GM10847 (cell line): ENCODE data around the gene GRK1.

Experiments used
- POLR2A ChIP-seq: IDR thresholded peaks from 2 replicates; pipeline ENCODE4 v1.6.1; 2011; ENCODE audit not compliant: insufficient read length; ENCODE audit errors: extremely low read depth

The GRK1 gene

DNA sequence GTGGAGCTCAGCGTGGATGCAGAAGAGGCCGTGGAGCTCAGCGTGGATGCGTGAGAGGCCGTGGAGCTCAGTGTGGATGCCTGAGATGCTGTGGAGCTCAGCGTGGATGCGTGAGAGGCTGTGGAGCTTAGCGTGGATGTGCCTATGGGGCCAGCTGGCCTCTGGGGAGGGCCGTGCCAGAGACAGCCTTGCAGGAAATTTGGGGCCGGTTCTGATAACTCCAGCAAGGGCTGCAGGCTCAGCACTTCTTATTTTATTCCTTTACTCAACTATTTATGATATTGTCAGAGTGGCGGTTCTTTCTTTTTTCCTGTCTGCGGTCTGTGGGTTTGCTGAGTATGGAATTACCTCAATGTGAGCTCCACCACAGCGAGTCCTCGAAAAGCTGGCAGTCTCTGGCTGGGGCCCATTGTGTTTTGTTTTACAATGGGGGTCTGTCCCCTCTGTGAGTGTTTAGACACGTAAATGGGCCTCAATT, 74.2 kb downstream of the GRK1 start:
- no peak for TF ChIP-seq POLR2A

DNA sequence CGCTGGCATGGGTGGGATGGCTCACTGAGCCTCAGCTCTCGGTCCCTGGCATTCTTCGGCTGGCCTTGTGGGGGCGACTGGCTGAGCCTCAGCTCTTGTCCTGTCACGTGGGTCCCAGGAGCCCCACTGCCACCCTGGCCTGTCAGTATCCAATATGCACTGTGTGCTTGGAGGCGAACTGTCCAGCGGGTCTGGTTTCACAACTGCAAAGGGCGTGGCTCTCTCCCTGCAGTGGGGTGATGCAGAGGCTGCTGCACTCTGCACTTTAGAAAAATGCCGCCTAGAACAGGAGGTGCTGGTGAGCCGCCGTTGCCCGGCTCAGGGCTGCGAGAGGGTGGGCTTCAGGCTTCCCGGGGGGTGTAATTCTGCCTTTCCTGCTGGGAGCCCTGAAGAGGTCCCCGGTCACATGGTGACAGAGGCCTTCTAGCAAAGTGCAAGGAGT, 75.0 kb downstream of the GRK1 start:
- no peak for TF ChIP-seq POLR2A

DNA sequence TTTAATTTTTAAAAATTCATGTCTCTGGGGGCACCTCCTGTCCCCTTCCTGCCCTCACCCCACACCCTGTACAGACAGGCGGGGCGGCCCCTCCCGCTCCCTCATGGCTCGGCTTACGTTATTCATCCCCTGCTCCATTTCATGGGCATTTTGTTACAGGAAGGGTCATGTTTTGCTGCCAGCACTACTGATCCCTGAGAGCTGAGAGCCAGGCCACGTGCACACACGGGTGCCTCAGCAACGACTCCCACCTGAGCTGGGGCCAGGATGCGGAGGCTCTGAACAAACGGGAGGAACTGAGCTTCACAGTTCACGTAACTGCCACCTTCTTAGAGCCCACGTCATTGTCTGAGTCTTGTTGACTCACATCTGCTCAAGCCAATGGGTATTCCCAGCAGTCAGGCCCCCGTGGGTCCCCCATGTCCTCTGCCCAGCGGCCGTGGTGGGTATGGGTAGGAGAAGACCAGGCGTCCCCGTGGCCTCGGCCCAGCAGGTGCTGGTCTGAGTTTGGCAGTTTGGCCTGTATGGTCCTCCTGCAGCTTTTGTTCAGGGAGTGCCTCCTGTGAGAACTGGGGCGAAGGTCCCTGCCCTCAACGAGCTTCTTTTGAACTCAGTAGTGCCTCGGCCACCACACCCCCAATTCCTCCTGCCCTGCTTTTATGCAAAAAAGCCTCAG, 75.6 kb downstream of the GRK1 start:
- TF ChIP-seq POLR2A = no peak

DNA sequence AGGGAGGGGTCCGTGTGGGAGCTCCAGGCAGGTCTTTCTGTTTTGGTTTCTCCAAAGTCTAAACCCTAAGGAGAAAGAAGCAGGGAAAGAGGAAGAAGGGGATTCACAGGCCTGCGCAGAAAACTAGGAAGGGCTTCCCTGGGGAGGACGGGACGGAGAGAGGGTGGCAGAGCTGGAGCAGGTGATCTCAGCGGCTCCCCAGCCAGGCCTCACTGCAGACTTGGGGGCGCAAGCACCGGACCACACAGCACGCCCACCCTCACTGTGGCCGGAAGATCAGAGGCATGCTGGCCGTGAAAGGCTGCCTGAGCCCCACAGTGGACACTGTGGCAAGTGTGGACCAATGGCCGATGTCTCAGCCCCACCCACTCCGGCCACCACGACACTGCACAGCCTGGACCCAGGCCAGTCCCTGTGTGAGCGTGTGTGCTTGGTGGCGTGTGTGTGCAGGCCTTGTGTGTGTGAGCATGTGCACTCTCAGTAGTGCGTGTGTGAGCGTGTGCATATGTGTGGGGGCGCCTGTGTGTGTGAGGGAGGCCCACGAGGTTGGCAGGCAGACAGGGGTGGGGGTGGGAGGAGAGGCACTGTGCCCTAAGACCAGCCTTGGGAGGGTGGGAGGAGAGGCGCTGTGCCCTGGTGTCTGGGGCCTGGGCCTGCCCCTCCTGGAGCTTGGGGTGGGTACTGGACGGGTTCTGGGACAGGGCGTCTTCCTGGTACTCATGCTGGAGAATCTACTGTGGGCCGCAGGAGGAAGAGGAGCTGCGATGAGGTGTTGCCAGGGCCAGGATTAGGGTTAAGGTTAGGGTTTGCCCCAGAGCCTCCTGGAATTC, 76.6 kb downstream of the GRK1 start:
- TF ChIP-seq POLR2A = no peak

DNA sequence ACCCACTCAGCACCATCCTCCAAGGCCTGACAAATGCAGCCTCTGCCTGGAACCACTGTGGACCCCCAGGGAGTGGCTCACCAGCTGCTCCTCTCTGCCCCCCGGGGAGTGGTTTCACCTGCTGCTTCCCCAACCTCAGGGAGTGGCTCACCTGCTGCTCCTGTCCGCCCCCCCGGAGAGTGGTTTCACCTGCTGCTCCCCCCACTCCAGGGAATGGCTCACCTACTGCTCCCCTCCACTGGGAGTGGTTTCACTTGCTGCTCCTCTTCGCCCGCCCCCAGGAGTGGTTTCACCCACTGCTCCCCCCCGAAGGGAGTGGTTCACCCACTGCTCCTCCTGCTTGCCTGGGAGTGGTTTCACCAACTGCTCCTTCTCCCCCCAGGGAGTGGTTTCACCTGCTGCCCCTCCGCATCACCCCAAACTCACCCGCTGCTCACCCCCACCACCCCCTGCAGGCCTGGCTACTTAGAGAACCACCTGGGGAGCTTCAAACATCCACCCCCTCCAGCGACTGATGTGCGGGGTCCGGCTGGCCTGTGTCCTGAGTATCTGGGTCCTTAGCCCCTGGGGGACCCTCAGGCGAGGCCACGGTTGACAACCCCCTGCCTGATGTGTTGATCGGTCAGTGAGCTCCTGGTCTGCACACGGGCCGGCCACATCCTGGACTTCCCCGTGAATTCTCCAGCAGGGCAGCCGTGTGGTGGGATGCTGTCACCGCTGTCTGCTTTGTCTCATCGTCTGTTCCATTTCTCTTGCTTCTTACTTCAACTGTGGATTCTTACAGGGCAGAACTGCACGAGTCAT, 77.4 kb downstream of the GRK1 start:
- TF ChIP-seq POLR2A = no peak

DNA sequence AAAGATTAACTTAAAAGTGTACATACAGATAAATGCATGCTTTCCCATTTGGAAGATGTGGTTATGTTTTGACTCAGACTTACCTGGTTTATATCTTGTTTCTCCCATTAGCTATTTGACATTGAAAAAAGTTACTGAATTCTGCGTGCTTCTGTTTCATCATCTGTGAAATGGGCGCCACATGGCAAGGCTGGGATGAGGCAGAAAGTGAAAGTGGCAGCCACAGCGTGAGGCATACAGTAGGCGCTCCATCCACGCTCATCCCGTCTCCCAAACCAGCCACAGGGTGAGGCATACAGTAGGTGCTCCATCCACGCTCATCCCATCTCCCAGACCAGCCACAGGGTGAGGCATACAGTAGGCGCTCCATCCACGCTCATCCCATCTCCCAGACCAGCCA, 78.0 kb downstream of the GRK1 start:
- TF ChIP-seq POLR2A = no peak

DNA sequence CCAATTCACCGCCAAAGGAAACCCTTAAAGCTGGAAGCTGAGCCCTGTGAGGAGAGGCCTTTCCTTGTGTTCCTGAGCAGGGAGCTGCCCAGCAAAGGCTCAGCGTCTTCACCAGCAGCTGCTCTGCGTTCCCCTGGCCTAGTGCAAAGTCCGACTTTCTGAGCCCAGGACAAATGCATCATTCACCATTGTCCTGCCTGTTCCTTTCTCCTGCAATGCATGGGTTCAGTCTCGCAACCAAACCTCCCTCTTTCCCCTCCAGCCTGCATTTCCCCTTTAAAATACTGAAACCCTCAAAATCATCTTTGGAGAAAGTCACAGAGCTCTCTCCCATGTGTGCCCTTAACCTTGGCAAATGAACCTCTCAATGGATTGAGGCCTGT, 79.1 kb downstream of the GRK1 start:
- TF ChIP-seq POLR2A = no peak

DNA sequence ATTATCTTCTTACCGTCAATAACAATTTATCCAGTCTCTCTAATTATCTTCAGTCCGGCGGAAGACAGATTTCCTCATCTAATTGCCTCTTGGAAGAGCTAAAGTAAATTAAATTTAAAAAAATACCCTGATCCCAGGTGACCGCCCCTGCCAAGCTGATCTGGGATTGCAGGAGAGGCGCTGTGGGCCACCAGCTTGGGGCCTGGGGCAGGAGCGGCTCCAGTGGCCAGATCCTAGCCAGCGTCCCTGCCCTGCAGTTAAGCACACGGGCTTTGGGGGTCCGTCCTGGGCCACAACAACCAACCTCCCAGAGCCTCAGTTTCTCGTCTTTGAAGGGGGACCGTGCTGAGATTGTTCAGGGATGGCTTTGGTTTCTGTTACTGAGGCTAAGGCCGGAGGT, 79.7 kb downstream of the GRK1 start:
- no peak for TF ChIP-seq POLR2A

DNA sequence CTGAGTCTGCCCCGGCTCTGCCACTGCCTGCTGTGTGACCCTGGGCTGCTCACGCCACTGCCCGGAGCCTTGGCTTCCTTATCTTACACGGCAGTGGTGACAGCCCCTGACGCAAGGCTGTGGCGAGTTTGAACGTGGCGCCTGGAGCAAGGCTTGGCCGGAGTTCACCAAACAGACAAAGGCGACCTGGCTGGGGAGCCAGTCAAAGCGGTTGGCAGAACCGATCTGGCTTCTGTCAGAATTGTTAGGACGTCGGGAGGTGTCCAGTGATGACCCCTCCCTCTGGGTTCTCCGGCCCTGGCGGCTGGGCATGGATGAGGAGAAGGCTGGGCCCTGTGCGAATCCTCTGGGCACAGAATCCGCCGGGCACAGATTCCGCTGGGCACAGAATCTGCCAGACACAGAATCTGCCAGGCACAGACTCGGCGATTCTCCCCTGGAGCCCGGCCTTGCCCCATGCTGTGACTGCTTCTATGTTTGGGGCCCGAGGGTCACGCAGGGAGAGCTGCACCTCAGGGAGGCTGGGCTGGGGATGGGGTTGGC, 80.3 kb downstream of the GRK1 start:
- TF ChIP-seq POLR2A = no peak

DNA sequence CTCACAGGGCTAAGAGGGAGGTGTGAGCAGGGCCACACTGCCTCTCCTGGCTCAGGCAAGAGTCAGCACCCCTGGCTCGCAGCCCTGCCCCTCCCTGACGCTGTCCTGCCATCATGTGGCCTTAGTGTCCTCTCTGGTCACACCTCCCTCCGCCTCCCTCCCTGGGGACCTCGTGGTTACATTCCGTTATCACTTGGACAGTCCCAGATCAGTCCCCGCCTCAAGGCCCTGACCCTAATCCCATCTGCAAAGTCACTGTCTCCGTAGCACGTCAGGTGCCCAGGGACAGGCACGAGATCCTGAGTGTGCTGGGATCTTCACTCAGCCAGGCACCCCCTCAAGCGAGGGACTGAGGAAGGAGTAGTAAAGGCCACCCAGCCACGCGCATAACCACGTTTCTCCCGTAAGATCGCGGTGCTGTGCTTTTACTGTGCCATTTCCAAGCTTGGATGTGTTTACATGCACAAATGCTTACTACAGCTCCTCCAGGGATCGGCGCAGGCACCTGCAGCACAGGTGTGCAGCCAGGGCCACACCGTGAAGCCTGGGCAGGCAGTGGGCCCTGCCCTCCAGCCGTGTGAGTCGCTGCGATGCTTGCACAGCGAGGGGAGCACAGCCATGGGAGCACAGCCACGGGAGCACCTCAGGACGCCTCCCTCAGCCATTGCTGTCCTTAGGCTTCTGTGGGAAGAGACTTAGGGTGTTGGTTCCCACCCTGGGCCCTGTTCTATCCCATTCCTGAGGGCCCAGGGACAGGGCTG, 81.3 kb downstream of the GRK1 start:
- TF ChIP-seq POLR2A = no peak

DNA sequence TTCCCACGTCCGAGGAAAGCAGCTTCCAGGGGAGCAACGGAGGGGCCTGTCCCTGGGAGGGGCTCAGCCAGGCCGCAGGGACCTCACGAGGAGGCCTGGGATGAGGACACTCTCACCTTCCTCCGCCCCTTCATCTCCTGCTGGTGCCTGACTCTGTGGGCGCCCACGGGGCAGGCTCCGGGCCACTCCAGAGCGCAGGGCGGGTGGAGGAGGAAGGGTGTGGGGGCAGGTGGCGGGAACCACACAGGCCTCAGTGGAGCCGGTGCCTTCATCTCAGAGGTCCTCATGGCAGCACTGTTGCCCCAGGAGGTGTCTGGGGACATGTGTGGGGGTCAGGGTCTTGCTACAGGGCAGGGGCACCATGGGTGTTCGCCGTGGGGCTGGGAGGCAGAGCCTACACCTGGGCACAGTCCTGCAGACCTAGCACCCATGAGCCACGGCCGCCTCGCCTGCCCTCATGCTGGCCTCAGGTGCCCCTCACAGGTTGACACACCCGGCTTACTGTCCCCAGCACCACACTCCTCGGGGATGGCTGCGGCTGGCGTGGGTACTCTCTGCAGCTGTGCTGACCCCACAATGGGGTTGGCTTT, 81.9 kb downstream of the GRK1 start:
- no peak for TF ChIP-seq POLR2A

DNA sequence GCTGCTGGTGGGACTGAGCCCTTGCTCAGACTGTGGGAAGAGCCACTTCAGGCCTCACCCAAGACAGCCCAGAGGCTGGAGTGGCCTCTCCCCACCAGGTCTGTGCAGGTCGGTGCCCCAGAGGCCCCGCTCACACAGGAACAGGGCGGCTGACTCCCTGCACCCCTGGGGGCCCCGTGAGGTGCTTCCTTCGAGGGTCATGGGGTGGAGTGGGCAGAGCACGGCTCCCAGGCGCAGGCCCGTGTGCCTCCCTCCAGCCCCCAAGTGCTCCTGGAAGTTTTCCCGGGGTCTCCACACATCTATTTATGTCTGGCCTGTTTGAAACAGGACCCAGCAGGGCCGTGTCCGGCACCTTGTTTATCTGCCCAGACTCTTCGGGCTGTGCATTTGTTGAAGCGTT, 82.5 kb downstream of the GRK1 start:
- TF ChIP-seq POLR2A = no peak

DNA sequence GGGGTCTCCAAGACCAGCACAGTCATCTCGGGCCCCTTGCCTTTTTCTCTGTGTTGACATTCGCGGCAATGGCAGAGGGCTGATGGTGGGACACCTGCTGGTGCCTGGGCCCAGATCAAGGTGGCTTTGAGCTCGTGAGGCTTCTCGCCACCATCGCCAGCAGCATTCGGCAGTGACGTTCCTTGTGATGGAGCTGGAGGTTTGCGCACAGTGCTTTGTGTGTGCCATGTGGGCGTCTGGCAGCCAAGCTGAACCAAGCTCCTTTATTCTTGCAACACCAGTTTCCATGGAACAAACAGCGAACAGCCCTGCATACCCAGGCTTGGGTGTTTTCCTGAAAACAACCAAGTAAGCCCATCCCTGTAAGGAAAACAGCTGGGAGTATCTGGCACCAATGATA, 82.9 kb downstream of the GRK1 start:
- TF ChIP-seq POLR2A = no peak

DNA sequence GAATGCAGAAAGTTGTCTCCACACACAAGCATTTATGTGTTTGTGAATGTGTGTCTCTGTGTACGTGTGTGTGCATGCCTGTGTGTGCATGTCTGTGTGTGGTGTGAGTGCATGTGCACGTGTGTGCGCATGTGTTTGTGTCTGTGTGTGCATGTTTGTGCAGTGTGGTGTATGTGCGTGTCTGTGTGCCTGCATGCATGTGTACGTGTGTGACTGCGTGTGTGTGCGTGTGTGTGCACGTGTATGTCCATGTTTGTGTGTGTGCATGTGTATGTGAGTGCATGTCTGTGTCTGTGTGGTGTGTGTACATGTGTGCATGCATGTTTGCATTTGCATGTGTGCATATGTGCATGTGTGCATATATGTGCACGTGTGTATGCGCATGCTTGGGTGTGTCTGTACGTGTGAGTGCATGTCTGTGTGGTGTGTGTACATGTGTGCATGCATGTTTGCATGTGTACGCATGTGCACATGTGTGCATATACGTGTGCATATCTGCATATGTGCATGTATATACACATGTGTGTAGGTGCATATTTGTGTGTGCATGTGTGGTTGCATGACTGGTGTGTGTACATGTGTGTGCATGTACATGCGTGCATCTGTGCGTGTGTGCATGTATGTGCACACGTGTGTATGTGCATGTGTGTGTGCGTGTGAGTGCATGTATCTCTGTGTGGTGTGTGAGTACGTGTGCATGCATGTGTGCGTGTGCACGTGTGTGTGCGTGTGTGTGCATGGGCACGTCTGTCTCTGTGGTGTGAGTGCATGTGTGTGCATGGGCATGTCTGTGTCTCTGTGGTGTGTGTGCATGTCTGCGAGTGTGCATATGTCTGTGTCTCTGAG, 83.8 kb downstream of the GRK1 start:
- TF ChIP-seq POLR2A = no peak

DNA sequence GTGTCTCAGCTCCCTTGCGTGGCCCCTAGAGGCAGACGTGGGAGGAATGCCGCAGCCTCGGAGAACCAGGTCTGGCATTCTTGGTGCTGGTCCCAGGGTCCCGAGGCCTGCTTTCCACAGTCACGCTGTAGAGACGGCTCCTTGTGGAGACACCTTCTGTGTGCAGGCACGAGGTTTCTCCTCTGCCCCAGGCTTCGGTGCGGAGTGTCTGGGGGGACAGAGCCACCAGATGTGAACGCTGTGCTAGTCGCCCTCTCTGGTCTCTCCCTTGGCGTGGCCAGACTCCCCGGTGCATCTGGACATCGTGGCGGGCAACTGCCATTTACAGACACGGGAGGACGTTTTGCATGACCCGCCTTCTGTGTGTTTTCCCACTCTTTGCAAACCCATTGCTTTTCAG, 84.5 kb downstream of the GRK1 start:
- TF ChIP-seq POLR2A = no peak
